GM19023 (cell line): ENCODE data around the gene TCTN1.
A peak's percentile ranks its signal among the peaks of the same experiment; 100 is the strongest.
"Not testable (repeated sequence)": the region's sequence is repeated elsewhere in the genome, so short reads cannot be mapped to it uniquely, and the experiment has no call there.

Experiments used
- ATAC-seq: cut with Tn5 transposase; IDR thresholded peaks from one replicate; pipeline ENCODE4 v1.9.1; 2021; ENCODE audit warnings: mild to moderate bottlenecking, moderate library complexity; ENCODE audit not compliant: unreplicated experiment

The TCTN1 gene

DNA sequence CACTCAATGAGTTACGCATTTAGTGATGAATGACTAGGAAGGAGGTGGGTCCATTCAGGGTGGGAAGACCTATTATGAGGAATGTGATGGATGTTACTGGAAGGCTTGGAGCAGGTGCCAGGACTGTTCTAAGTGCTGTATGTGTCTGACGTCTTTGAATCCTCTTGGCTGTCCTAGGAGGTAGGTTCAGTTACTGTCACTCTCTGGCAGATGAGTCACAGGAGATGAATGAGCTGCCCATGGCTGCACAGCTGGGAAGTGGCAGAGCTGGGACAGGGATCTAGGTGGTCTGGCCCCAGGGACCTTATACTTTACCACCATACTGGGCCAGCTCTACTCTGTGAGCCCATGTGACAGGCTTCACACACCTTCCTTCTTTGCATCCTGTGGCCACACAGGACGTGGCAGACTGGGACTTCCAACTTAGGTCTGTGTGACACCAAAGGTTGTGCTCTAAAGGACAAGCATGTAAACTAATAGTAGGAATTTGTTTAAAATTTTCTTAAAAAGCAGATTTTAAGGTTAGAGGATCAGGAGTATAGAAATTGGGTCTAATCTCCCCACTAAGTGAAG, 24.0 kb downstream of the TCTN1 start:
- ATAC-seq, result no peak

DNA sequence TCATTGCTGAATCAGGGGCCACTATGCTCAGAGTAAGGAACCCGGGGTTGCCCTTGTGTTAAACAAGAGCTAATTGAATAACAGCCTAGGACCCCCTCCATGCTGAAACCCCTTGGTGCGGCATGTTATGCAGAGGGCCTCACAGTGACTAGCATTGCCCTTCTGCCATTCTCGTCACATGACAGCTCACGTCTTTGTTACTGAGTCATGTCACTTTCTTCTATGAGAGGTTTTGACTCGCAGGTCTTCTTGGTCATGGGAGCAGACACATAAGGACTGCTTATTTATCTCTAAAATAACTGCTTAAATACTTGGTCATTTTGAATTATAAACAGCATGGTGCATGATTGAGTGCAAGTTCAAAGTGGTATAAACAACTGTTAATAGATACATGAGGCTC, 24.9 kb downstream of the TCTN1 start:
- no peak for ATAC-seq

- ATAC-seq, result no peak
Measured at GRCh38 chr12:110639336-110640141, 25.6 kb downstream of the TCTN1 start.

- ATAC-seq, result no peak
Measured at GRCh38 chr12:110640275-110641025, 26.5 kb downstream of the TCTN1 start.

DNA sequence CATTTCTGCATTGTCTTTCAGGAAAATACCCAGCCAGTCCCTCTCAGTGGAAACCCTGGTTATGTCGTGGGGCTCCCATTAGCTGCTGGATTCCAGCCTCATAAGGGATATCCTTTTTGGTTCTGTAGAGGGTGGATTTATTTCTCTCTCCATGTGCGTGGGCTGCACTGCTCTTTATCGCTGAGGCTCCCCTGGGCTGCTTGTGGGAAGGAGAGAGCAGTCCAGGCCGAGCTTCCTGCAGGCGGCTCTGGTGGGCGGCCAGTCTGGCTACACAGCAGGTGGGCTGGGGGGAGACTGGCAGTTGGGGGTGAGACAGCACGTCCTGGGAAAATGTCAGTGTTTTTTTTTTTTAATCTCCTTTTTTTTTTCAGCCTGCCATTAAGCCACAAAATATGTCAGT, 27.6 kb downstream of the TCTN1 start:
- no peak for ATAC-seq

- no peak for ATAC-seq
Measured at GRCh38 chr12:110647631-110648040, 33.7 kb downstream of the TCTN1 start.

DNA sequence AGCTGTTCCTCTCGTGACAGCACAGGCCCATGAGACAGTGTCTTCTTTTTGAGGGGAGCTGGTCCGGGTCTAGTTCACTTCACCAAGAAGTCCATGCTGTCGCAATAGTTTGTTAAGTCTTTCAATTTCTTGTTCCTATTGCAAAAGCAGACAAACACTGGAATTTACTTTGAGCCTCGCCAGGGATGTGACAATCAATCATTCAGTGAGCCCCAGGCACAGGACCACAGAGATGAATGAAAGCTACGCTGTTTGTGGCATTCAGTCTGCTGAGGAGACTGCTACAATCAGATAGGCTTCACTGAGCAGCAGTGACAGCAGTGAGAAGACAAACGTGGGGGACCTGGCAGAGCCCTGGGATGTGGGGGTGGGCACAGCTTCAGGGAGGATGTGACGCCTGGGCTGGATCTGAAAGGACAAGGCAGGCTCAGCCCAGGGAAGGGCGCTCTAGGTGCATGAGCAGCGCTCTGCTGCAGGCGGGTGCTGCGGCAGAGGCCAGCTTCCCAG, 35.5 kb downstream of the TCTN1 start:
- ATAC-seq, result no peak

DNA sequence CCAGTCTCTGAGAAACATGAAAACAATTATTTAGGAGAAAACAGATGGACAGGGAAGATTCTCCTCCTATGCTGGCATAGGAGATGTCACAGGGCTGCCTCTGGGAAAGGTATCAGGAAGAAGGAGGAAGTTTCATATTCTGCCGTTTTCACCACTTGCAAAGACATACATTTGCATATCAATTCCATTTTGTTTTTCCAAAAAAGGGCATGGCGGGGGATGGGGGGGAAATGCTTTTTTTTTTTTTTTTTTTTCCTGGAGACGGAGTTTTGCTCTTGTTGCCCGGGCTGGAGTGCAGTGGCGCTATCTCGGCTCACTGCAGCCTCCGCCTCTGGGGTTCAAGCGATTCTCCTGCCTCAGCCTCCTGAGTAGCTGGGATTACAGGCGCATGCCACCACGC, 40.3 kb downstream of the TCTN1 start:
- not testable (repeated sequence) for ATAC-seq

DNA sequence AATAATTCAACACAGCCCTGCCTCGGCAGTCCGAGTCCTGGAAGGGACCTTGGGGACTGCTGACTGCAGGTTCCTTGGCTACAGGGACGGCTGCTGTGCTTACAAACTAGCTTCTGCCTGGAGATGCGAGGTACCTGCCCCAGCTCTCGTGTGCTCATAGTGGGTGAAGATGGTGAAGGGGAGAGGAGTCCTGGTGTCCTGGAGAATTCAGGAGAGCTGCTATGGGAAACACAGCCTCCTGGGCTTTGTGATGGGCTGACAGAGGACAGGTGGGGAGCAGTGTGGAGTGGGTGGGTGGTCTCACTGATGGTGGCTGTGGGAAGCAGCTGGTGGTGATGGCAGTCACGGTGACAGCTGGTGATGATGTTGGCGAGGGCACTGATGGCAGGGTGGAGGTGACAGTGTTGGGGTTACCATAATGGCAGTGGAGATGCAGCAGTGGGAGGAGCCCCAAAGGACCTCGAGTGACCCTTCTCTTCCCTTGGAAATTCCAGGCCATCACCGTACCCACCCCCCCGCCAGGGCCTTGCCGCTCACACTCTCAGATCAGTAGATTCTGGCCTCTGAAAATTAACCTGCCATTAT, 42.2 kb downstream of the TCTN1 start:
- ATAC-seq, result no peak

DNA sequence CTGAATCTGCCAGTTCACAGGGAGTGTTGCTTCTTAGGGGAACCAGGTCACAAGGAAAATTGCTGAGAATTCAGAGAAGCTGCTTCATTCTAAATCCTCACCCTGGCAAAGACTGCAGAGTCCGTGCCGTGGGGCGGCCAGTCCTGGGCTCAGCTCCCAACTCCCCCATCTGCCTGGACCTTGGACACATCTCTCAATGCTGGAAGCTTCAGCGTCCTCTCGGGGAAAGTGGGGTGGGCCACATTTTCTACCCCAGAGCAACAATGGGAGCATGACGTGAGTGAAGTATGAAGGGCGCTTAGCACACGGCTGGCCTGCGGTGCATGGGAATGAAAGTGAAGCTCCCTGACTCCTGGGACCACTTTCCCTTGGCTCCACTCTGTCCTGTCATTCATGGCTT, 43.8 kb downstream of the TCTN1 start:
- no peak for ATAC-seq

DNA sequence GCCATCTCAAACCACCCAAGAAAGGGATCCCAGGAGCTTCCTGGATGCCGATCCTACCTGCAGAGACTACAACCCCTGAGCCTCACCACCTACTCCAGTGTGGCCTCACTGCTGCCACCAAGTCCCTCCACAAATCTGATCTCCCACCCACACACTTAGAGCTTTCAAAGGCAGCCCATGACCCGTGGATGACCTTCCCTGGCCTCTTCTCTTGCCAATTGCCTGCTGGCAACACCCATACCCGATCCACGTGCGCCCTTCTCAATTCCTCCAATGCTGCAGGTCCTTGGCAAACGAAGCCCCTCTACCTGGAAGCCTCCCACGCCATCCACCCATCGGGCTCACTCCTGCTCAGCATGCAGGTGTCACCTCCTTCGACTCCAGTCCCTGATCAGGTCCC, 44.3 kb downstream of the TCTN1 start:
- ATAC-seq, result no peak

GRCh38 chr12:110658878-110659277, 44.9 kb downstream of the TCTN1 start:
- no peak for ATAC-seq

- ATAC-seq, result peak; percentile 87
Measured at GRCh38 chr12:110661337-110661972, 47.5 kb downstream of the TCTN1 start.

GRCh38 chr12:110666892-110667291, 53.0 kb downstream of the TCTN1 start:
- ATAC-seq, result no peak

DNA sequence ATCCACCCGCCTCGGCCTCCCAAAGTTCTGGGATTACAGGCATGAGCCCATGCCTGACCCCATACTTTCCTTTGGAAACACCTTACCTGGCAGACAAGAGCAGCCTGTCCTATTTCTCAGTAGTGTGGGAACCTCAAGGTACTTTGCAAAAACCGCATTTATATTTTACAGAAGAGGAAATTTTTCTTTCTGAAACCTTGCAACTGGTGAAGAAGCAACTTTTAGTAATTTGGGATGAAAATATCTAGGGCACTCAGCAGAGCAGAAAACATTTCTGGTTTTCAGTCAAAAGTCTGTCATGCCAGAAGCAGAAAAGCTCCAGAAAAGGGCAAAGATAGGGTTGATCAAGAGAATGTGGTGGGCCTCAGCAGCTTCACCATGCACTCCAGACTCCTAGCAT, 53.7 kb downstream of the TCTN1 start:
- ATAC-seq, result no peak

DNA sequence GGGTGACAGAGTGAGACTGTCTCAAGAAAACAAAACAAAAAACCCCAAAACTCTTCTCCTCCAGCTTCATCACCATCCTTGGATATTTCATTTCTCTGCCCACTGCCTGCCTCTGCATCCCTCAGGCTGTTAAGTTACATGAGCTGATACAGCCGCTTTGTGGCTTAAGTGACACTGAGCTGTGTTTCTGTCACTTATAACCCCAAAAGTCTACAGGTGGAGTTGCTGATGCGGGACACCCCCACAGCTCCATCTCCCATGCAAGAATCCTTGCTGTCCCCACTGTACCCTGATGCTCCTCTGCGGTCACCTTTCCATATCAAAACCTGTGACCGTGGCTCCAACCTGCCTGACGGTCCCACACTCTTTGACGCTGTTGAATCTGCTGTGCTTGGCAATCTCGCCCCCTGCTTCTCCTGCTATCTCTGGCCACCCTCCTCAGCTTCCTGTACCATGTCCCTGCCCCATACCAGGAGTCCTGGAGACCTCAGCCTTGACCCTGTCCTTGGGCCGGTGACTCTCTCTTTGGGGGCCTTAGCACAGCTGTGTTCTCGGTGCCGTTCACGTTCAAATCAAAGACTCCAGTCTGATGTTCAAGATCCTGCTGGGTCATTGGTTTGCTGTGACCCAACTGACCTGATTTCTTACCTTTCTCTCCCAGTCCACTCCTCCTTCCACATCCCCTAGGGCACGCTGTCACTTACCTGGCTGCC, 54.7 kb downstream of the TCTN1 start:
- no peak for ATAC-seq

DNA sequence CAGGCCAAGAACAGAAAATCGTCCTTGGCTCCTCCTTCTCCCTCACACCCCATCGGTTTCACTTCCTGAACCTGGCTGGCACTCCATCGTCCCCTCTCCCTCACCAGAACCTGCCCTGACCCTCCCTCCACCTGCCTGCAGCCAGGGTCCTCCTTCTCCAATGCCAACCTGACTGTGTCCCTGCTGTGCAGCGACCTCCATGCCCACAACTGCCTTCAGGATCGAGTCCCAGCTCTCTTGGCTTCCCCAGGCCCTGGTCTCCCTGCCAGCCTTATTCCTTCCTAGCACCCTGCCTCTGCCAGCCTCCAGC, 55.2 kb downstream of the TCTN1 start:
- ATAC-seq, result no peak

- ATAC-seq, result no peak
Measured at GRCh38 chr12:110670161-110670701, 56.3 kb downstream of the TCTN1 start.

- ATAC-seq, result no peak
Measured at GRCh38 chr12:110676171-110676570, 62.2 kb downstream of the TCTN1 start.

DNA sequence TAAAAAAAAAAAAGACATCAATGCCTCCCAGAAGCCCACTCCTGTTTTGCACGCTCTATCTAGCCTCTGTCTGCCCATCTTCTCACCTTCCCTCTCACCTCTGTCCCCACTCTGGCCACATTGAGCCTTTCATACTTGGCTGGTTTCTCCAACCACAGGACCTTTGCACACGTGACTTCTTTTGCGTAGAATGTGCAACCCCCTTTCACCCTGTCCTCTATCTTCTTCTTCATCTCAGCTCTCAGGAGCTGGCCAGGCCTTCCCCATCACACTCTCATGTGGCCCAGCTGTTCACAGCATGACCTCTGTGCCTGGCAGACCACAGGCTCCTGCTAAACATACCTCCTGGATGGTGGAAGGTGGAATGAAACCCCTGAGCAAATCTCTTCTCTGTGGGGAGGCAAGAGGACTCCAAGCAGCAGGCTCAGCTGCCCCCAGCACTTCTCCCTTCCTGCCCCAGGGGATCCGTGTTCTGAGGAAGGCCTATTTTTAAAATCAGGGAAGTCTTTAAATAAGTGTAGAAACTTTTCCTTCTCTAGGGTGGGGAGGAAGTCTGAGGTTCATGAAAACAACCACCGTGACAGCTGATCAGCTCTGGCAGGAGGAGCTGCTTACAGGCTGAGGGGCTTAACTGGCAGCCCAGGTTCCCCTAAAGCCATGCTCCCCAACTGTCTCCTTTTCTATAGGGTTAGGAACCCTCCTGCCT, 63.4 kb downstream of the TCTN1 start:
- ATAC-seq, result peak; percentile 81
